Measurements from ENCODE around the gene ZNF524.

The ZNF524 gene

GRCh38 chr19:55621673-55622231 is 21.7 kb downstream of the ZNF524 start:
- DNase-seq: no peak

GRCh38 chr19:55622242-55622969 is 22.3 kb downstream of the ZNF524 start:
- DNase-seq: no peak

DNA sequence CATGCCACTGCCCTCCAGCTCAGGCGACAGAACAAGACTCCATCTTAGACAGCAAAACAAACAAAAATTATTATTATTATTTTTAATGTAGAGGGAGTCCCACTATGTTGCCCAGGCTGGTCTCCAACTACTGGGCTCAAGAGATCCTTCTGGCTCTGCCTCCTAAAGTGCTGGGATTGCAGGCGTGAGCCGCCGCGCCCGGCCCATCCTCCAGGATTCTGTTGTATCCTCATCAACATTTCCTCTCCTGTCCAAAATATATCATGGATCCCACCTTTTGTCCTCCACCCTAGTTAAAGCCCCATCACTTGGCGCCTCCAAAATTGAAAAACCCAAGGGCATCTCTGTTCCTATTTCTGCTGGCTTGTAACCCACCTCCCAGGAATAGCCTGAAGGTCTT is 23.0 kb downstream of the ZNF524 start:
- no peak for DNase-seq

GRCh38 chr19:55623561-55623960 is 23.5 kb downstream of the ZNF524 start:
- no peak for DNase-seq

DNA sequence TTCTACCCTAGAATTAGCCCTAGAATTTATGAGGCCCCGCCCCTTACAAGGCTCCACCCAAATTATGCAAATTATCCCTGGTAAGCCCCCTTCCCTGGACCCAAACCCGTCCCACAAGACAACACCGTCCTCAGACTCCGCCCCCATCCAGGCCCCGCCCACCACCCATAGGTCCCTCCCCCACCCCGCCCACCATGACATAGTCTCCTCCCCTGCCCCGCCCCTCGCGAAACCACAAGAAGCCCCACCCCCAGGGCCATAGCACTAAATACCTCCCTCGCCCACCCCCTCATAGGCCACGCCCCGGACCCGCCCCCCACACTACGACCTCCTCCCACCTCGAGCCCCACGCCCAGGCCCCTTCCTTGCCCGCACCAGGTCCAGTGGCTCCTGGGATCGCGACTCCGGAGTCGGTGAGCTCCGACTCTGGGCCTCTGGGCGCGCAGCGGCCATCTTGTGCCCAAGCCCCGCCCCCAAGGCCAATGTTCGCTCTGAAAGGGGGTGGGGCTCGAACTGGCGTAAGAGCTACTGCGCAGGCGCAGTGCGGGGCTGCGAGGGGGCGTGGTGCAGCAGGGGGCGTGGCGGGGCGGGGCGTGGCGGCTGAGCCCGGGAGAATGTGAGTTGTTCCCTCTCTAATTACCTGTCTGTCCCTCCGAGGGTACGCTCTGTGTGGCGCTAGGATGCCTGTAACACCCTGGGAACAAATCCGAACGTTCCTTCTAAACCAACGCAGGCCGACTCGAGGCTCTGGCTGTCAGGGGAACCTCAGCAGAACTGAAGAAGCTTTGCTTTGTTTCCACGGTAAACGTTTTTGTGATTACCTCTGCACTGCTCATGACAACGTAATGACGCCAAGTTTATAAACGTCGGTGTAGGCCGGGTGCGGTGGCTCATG is 24.3 kb downstream of the ZNF524 start, which contains the start of gene ZNF784:
Gene ZNF784, minus strand, starts transcription at position 458 of the 895 bp plus-strand sequence. Its CDS starts 5 bp downstream, at position 453.
- no peak for DNase-seq

DNA sequence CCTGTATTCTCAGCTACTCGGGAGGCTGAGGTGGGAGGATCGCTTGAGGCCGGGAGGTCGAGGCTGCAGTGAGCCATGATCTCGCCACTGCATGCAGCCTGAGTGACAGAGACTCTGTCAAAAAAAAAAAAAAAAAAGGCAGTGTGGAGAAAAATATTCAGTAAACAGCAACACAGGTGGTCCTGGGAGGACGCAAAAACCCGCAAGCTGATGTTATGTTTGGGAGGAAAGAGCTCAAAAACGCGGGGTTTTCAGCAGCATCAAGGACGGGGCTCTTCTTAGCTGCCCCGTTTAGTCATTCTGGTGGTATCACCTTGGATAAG is 24.9 kb downstream of the ZNF524 start:
- DNase-seq: no peak

DNA sequence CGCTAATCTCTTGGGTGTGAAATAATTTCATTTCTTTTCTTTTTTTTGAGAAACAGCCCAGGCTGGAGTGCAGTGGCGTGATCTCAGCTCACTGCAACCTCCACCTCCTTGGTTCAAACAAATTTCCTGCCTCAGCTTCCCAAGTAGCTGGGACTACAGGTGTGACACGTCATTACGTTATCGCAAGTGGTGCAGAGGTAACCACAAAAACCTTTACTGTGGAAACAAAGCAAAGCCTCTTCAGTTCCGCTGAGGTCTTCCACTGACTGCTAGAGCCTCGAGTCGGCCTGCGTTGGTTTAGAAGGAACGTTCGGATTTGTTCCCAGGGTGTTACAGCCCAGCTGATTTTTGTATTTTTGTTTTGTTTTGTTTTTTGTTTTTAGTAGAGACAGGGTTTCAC is 26.3 kb downstream of the ZNF524 start:
- DNase-seq: no peak

GRCh38 chr19:55632463-55632834 is 32.4 kb downstream of the ZNF524 start:
- DNase-seq: peak; percentile 44

- no peak for DNase-seq
Measured at GRCh38 chr19:55633861-55634260, 33.8 kb downstream of the ZNF524 start.

DNA sequence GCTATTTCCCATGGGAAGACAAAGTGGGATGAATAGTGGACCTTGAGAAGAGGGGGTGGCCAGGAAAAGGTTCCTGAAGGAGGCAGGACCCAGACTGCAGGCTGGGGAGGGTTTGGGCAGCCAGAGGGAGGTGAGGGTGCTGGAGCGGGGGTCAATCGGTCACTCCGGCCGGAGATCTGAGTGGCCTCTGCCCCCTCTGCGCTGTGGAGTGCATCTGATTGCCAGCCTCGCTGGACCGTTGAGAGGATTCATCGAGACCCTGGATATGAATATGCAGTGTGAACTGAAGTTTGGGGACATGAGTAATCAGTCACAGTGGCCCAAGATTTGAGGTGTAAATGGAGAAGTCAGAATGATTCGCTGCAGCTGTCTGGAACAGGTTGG is 35.2 kb downstream of the ZNF524 start:
- DNase-seq: no peak

- no peak for DNase-seq
Measured at GRCh38 chr19:55635856-55636440, 35.9 kb downstream of the ZNF524 start.

GRCh38 chr19:55636723-55637122 is 36.6 kb downstream of the ZNF524 start:
- no peak for DNase-seq

GRCh38 chr19:55637534-55637933 is 37.4 kb downstream of the ZNF524 start:
- no peak for DNase-seq

GRCh38 chr19:55638864-55639359 is 38.8 kb downstream of the ZNF524 start:
- DNase-seq: no peak

GRCh38 chr19:55640043-55640576 is 40.0 kb downstream of the ZNF524 start:
- no peak for DNase-seq

GRCh38 chr19:55640577-55641425 is 40.7 kb downstream of the ZNF524 start, which contains the start of gene ZNF580:
ZNF580 (plus strand) TSS chr19:55641002; CDS start chr19:55642509, 1,507 bp downstream.
- no peak for DNase-seq

- DNase-seq: no peak
Measured at GRCh38 chr19:55641426-55642152, 41.5 kb downstream of the ZNF524 start.

GRCh38 chr19:55642153-55643002 is 42.3 kb downstream of the ZNF524 start:
- no peak for DNase-seq

DNA sequence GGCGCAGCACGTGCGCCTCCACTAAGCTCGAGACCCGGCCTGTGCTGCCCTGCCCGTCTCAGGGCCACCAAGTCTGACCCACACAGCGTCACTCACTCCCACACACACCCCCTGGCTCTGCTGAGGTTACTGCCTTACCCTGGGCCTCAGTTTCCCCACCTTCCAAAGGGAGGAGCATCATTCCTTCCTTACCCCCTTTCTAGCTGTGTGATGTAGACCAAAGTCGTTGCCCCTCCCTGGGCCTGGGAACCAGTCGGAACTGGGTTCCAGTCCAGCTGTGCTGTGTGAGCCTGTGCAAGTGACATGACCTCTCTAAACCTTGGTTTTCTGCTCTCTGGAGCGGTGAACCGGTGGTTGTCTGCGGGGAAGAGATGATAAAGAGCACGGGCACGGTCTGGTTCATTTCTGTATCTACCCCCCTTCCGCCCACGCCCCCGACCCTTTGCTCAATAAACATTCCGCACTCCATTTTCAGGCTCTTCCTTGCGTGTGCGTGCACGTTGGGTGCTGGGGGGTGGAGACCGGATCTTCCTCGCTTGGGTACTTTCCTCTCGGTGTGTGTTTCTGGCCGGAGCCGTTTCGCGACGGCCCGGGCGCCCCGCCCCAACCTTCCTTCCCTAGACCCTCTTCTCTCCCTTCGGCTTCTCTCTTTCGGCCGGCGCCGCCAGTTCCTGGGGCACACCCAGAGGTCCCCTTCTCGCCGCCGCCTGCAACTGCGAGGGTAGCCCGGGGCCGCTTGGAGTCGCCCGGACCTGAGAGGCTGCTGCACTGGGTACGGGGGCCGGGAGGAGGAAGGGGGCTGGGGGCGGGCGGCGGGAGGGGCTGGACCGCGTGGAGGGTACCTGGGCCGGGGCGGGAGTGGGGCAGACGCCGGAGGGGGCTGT is 43.2 kb downstream of the ZNF524 start, which contains the start of gene ZNF581:
Gene ZNF581, plus strand, starts transcription at position 647 of the 884 bp plus-strand sequence. CDS start 923 bp downstream, outside the sequence.
- no peak for DNase-seq
